ENCODE data around the gene LIMCH1. TPM values are rescaled to one million over a fixed set of nuclear protein-coding genes. Genes with fewer than 3 reads are reported as not detected.
A peak's percentile ranks its signal among the peaks of the same experiment; 100 is the strongest.

Gene LIMCH1
- total RNA-seq, 1 experiment from 2014 or later, result 19.7 TPM

GRCh38 chr4:41696763-41697162, 158.8 kb downstream of the LIMCH1 start:
- BruUV-seq (replicated peaks), result no TSS peak

DNA sequence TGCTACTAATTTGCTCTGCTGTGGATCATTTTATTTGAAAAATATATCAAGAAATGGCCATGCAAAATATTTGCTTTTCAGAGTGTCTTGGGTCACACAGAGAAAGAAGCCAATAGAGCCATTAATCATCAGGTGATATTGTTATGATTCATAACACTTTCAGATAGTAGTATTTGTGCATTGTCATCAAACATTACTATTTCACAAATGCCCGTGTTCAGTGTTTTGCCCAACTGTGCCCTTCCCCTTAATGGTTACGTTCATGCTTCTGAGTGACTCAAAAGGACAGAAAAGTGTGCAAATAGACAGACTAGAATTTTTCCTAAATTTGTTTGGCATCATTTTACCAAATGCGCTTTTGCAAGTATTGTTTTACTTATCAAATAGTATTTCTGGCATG, 164.0 kb downstream of the LIMCH1 start:
- Histone ChIP-seq H3K27me3 (ENCODE audit: low read length) (no peaks in the 10 kb centered on the region), H3K9ac (ENCODE audit: low read length) (no peak overlapping the region), H4K20me1 (ENCODE audit: low read length) (no peaks in the 10 kb centered on the region), H3K4me2 (ENCODE audit: low read length) (0 out of 2 replicates have a peak overlapping the region, but pooled peaks have one; percentile 1), H3F3A (ENCODE audit: low read length, unreplicated experiment) (no peaks in the 10 kb centered on the region), H3K36me3 (ENCODE audit: low read depth, low read length) (no peaks in the 10 kb centered on the region), H3K79me2 (ENCODE audit: low read length) (no peaks in the 10 kb centered on the region), H3K4me1 (ENCODE audit: insufficient read depth, low read length) (peaks cover 15% of the 10 kb centered on the region), H3K9me3 (ENCODE audit: low read length) (no peaks in the 10 kb centered on the region), H3K9me2 (replicated peaks; ENCODE audit: low read length) (no peaks in the 10 kb centered on the region), H3K4me3 (ENCODE audit: low read length) (no peak overlapping the region), H3K27ac (ENCODE audit: low read length) (peak overlapping the region; percentile 66), H2AFZ (ENCODE audit: low read length) (no peak overlapping the region)
- intact Hi-C loops (cut with micrococcal nuclease), result no loop called here
- TF ChIP-seq, protein P1, sequence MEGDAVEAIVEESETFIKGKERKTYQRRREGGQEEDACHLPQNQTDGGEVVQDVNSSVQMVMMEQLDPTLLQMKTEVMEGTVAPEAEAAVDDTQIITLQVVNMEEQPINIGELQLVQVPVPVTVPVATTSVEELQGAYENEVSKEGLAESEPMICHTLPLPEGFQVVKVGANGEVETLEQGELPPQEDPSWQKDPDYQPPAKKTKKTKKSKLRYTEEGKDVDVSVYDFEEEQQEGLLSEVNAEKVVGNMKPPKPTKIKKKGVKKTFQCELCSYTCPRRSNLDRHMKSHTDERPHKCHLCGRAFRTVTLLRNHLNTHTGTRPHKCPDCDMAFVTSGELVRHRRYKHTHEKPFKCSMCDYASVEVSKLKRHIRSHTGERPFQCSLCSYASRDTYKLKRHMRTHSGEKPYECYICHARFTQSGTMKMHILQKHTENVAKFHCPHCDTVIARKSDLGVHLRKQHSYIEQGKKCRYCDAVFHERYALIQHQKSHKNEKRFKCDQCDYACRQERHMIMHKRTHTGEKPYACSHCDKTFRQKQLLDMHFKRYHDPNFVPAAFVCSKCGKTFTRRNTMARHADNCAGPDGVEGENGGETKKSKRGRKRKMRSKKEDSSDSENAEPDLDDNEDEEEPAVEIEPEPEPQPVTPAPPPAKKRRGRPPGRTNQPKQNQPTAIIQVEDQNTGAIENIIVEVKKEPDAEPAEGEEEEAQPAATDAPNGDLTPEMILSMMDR (conservative IDR thresholded peaks at IDR 0.05; ENCODE audit: low read depth, low read length), result no peak
- TF ChIP-seq EZH2 (IDR thresholded peaks at IDR 0.05; ENCODE audit: low read length, unreplicated experiment) (no peak), EZH2phosphoT487 (IDR thresholded peaks at IDR 0.05; ENCODE audit: borderline replicate concordance, low read length) (no peak)
- no TSS peak for BruUV-seq (replicated peaks)
- ChIA-PET CTCF (no interaction called here), POLR2A (ENCODE audit: unreplicated experiment) (no interaction called here)
- DNase-seq, result peak; percentile 72
- ATAC-seq, result peak; percentile 60

More at GRCh38 chr4:41696763-41697162, 158.8 kb downstream of the LIMCH1 start:
- intact Hi-C loops (cut with micrococcal nuclease), result no loop called here
- no peaks in the 10 kb centered on the region for H3K9me2 ChIP-seq (replicated peaks; ENCODE audit: low read length)
- no peaks in the 10 kb centered on the region for H3F3A ChIP-seq (ENCODE audit: low read length, unreplicated experiment)
- H3K4me1 ChIP-seq (ENCODE audit: insufficient read depth, low read length), result peaks cover 4% of the 10 kb centered on the region; the same call in 1 of the 2 replicates
- H3K4me2 ChIP-seq (ENCODE audit: low read length), result no peak overlapping the region
- POLR2A ChIA-PET (ENCODE audit: unreplicated experiment), result no interaction called here
- H2AFZ ChIP-seq (ENCODE audit: low read length), result no peak overlapping the region
- no peak overlapping the region for H3K4me3 ChIP-seq (ENCODE audit: low read length)
- TF ChIP-seq, protein P1 (conservative IDR thresholded peaks at IDR 0.05; ENCODE audit: low read depth, low read length), result no peak
- TF ChIP-seq EZH2 (IDR thresholded peaks at IDR 0.05; ENCODE audit: low read length, unreplicated experiment) (no peak), EZH2phosphoT487 (IDR thresholded peaks at IDR 0.05; ENCODE audit: borderline replicate concordance, low read length) (no peak)
- no peak overlapping the region for H3K9ac ChIP-seq (ENCODE audit: low read length)
- no peaks in the 10 kb centered on the region for H3K27me3 ChIP-seq (ENCODE audit: low read length)
- no peaks in the 10 kb centered on the region for H3K36me3 ChIP-seq (ENCODE audit: low read depth, low read length)
- no peaks in the 10 kb centered on the region for H3K79me2 ChIP-seq (ENCODE audit: low read length)
- ATAC-seq (no peak), DNase-seq (no peak)
- CTCF ChIA-PET, result no interaction called here
- no peaks in the 10 kb centered on the region for H3K9me3 ChIP-seq (ENCODE audit: low read length)
- H4K20me1 ChIP-seq (ENCODE audit: low read length), result no peaks in the 10 kb centered on the region
- no peak overlapping the region for H3K27ac ChIP-seq (ENCODE audit: low read length)

GRCh38 chr4:41702770-41703169, 164.8 kb downstream of the LIMCH1 start:
- POLR2A ChIA-PET (ENCODE audit: unreplicated experiment), result no interaction called here
- DNase-seq (no peak), ATAC-seq (no peak)
- H3K9ac ChIP-seq (ENCODE audit: low read length), result peak overlapping the region; percentile 14; the same call in 1 of the 2 replicates
- H3K9me2 ChIP-seq (replicated peaks; ENCODE audit: low read length), result no peaks in the 10 kb centered on the region
- H3K27ac ChIP-seq (ENCODE audit: low read length), result peak overlapping the region; percentile 66
- TF ChIP-seq EZH2 (IDR thresholded peaks at IDR 0.05; ENCODE audit: low read length, unreplicated experiment) (no peak), EZH2phosphoT487 (IDR thresholded peaks at IDR 0.05; ENCODE audit: borderline replicate concordance, low read length) (no peak)
- TF ChIP-seq, protein P1 (conservative IDR thresholded peaks at IDR 0.05; ENCODE audit: low read depth, low read length), result no peak
- H3F3A ChIP-seq (ENCODE audit: low read length, unreplicated experiment), result no peaks in the 10 kb centered on the region
- peaks cover 15% of the 10 kb centered on the region for H3K4me1 ChIP-seq (ENCODE audit: insufficient read depth, low read length)
- no peaks in the 10 kb centered on the region for H3K27me3 ChIP-seq (ENCODE audit: low read length)
- H3K9me3 ChIP-seq (ENCODE audit: low read length), result no peaks in the 10 kb centered on the region
- H4K20me1 ChIP-seq (ENCODE audit: low read length), result no peaks in the 10 kb centered on the region
- no TSS peak for BruUV-seq (replicated peaks)
- H3K4me3 ChIP-seq (ENCODE audit: low read length), result no peak overlapping the region
- CTCF ChIA-PET, result no interaction called here
- H3K36me3 ChIP-seq (ENCODE audit: low read depth, low read length), result no peaks in the 10 kb centered on the region
- H3K79me2 ChIP-seq (ENCODE audit: low read length), result no peaks in the 10 kb centered on the region
- intact Hi-C loops (cut with micrococcal nuclease), result no loop called here
- no peak overlapping the region for H2AFZ ChIP-seq (ENCODE audit: low read length)
- H3K4me2 ChIP-seq (ENCODE audit: low read length), result no peak overlapping the region

Measured in PC-3 (cell line).